ENCODE measurements around the gene ANKLE1.
"Not testable (repeated sequence)": the region's sequence is repeated elsewhere in the genome, so short reads cannot be mapped to it uniquely, and the experiment has no call there.

ANKLE1 gene

GRCh38 chr19:17289489-17289888 is 7.8 kb downstream of the ANKLE1 start:
- Histone ChIP-seq H3K27ac (ENCODE audit: low read depth, low read length) (no peak overlapping the region), H3K9ac (ENCODE audit: low read depth, low read length) (no peak overlapping the region), H3K9me3 (ENCODE audit: insufficient read depth, low read depth, low read length) (no peaks in the 10 kb centered on the region), H3K4me1 (ENCODE audit: insufficient read depth, low read length) (peaks cover 5% of the 10 kb centered on the region; the same call in 1 of the 2 replicates), H3K27me3 (ENCODE audit: insufficient read depth, low read length) (no peaks in the 10 kb centered on the region), H3K4me3 (ENCODE audit: low read length) (no peak overlapping the region), H3K36me3 (ENCODE audit: insufficient read depth, low read length) (0 out of 2 replicates have a peak, but pooled peaks cover 6% of the 10 kb centered on the region)
- WGBS, result 13% methylated on average over 22 of the region's 22 CpGs

GRCh38 chr19:17292301-17293074 is 10.8 kb downstream of the ANKLE1 start:
- Histone ChIP-seq H3K9me3 (ENCODE audit: insufficient read depth, low read depth, low read length) (no peaks in the 10 kb centered on the region), H3K9ac (ENCODE audit: low read depth, low read length) (peak overlapping the region; percentile 86), H3K4me3 (ENCODE audit: low read length) (peak overlapping the region; percentile 73), H3K27ac (ENCODE audit: low read depth, low read length) (peak overlapping the region; percentile 85), H3K36me3 (ENCODE audit: insufficient read depth, low read length) (peaks cover 13% of the 10 kb centered on the region), H3K4me1 (ENCODE audit: insufficient read depth, low read length) (peaks cover 5% of the 10 kb centered on the region; the same call in 1 of the 2 replicates), H3K27me3 (ENCODE audit: insufficient read depth, low read length) (no peaks in the 10 kb centered on the region)
- 2% methylated on average over 46 of the region's 46 CpGs for WGBS

DNA sequence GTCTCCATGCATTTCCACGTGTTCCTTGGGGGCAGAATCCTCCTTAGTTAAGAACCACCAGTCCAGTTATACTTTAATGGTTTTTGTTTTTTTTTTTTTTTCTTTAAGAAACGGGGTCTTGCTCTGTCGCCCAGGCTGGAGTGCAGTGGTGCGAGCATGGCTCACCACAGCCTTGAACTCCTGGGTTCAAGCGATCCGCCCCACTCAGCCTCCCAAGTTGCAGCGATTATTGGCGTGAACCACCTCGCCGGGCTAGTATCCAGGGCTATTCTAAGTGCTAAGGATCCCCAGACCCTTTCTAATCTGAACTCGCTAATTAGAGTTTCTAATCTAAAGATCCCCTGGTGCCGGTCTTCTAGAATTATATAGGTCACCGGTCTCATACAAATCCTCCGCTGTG is 11.9 kb downstream of the ANKLE1 start:
- peaks cover 5% of the 10 kb centered on the region; the same call in 1 of the 2 replicates for H3K4me1 ChIP-seq (ENCODE audit: insufficient read depth, low read length)
- WGBS, result 93% methylated on average over 14 of the region's 14 CpGs
- no peaks in the 10 kb centered on the region for H3K27me3 ChIP-seq (ENCODE audit: insufficient read depth, low read length)
- H3K9me3 ChIP-seq (ENCODE audit: insufficient read depth, low read depth, low read length), result no peaks in the 10 kb centered on the region
- peak overlapping the region; percentile 73 for H3K4me3 ChIP-seq (ENCODE audit: low read length)
- H3K27ac ChIP-seq (ENCODE audit: low read depth, low read length), result no peak overlapping the region
- H3K9ac ChIP-seq (ENCODE audit: low read depth, low read length), result no peak overlapping the region
- peaks cover 21% of the 10 kb centered on the region for H3K36me3 ChIP-seq (ENCODE audit: insufficient read depth, low read length)

DNA sequence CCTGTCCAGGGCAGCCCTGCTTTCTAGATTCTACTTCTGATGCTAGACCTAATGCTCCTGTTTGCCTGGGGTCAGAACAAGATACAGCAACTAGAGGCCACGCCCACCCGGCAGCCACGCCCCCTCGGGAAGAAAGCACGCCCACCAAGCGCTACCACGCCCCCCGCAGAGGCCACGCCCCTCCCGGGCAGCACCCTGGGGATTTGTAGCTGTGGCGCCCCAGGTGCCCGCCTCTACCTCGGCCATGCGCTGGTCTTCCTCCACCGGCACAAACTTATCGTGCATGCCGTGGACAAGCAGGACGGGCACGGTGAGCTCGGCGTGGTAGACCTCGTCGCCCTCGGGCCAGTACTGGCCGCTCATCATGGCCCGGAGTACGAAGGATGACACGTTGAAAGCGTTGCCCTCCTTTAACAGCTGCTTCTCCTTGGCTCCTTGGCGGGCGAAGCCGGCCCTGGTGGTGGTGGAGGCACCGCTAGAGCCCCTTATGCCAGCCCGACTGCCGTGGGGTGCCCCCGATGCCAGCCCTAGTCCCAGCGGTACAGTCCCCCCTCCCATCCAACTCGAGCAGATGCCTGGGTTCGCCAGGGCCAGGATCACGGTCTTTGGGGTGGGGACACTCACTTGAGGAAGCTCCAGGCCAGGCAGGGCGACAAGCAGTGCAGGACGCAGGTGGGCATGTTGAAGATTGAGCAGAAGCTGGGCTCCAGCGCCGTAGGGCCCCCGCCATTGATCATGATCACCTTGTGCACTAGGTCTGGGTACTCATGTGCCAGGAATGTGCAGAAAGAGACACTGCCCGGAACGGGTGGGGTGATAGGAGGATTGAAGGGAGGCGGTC is 12.6 kb downstream of the ANKLE1 start:
- no peaks in the 10 kb centered on the region for H3K9me3 ChIP-seq (ENCODE audit: insufficient read depth, low read depth, low read length)
- 84% methylated on average over 48 of the region's 48 CpGs for WGBS
- peak overlapping the region; percentile 73 for H3K4me3 ChIP-seq (ENCODE audit: low read length)
- no peak overlapping the region for H3K27ac ChIP-seq (ENCODE audit: low read depth, low read length)
- H3K4me1 ChIP-seq (ENCODE audit: insufficient read depth, low read length), result peaks cover 5% of the 10 kb centered on the region; the same call in 1 of the 2 replicates
- no peaks in the 10 kb centered on the region for H3K27me3 ChIP-seq (ENCODE audit: insufficient read depth, low read length)
- peaks cover 21% of the 10 kb centered on the region for H3K36me3 ChIP-seq (ENCODE audit: insufficient read depth, low read length)
- H3K9ac ChIP-seq (ENCODE audit: low read depth, low read length), result no peak overlapping the region

DNA sequence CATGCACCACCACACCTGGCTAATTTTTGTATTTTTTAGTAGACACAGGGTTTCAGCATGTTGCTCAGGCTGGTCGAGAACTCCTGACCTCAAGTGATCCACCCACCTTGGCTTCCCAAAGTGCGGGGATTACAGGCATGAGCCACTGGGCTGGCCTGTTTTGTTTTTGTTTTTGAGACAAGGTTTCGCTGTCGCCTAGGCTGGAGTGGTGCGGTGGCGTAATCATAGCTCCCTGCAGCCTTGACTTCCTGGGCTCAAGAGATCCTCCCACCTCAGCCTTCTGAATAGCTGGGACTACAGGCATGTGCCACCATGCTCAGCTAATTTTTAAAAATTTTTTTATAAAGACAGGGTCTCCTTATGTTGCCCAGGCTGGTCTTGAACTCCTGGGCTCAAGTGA is 13.8 kb downstream of the ANKLE1 start:
- not testable (repeated sequence) for H3K27me3 ChIP-seq (ENCODE audit: insufficient read depth, low read length); H3K4me1 ChIP-seq (ENCODE audit: insufficient read depth, low read length); H3K27ac ChIP-seq (ENCODE audit: low read depth, low read length); H3K9me3 ChIP-seq (ENCODE audit: insufficient read depth, low read depth, low read length); H3K4me3 ChIP-seq (ENCODE audit: low read length); H3K9ac ChIP-seq (ENCODE audit: low read depth, low read length)
- over 99% methylated on average over 6 of the region's 6 CpGs for WGBS
- peaks cover 23% of the 10 kb centered on the region for H3K36me3 ChIP-seq (ENCODE audit: insufficient read depth, low read length)

GRCh38 chr19:17296273-17296672 is 14.6 kb downstream of the ANKLE1 start:
- Histone ChIP-seq H3K36me3 (ENCODE audit: insufficient read depth, low read length) (peaks cover 24% of the 10 kb centered on the region), H3K9ac (ENCODE audit: low read depth, low read length) (no peak overlapping the region), H3K27ac (ENCODE audit: low read depth, low read length) (no peak overlapping the region), H3K9me3 (ENCODE audit: insufficient read depth, low read depth, low read length) (no peaks in the 10 kb centered on the region), H3K4me1 (ENCODE audit: insufficient read depth, low read length) (peaks cover 5% of the 10 kb centered on the region; the same call in 1 of the 2 replicates), H3K27me3 (ENCODE audit: insufficient read depth, low read length) (no peaks in the 10 kb centered on the region), H3K4me3 (ENCODE audit: low read length) (no peak overlapping the region)
- 90% methylated on average over 4 of the region's 4 CpGs for WGBS

GRCh38 chr19:17296976-17297375 is 15.3 kb downstream of the ANKLE1 start:
- H3K27ac ChIP-seq (ENCODE audit: low read depth, low read length), result no peak overlapping the region
- H3K27me3 ChIP-seq (ENCODE audit: insufficient read depth, low read length), result no peaks in the 10 kb centered on the region
- peaks cover 27% of the 10 kb centered on the region for H3K36me3 ChIP-seq (ENCODE audit: insufficient read depth, low read length)
- no peak overlapping the region for H3K4me3 ChIP-seq (ENCODE audit: low read length)
- H3K9me3 ChIP-seq (ENCODE audit: insufficient read depth, low read depth, low read length), result no peaks in the 10 kb centered on the region
- WGBS, result 93% methylated on average over 6 of the region's 6 CpGs
- H3K4me1 ChIP-seq (ENCODE audit: insufficient read depth, low read length), result peaks cover 6% of the 10 kb centered on the region
- H3K9ac ChIP-seq (ENCODE audit: low read depth, low read length), result no peak overlapping the region

- peaks cover 18% of the 10 kb centered on the region for H3K4me1 ChIP-seq (ENCODE audit: insufficient read depth, low read length)
Observed at GRCh38 chr19:17300992-17301619, 19.4 kb downstream of the ANKLE1 start.

DNA sequence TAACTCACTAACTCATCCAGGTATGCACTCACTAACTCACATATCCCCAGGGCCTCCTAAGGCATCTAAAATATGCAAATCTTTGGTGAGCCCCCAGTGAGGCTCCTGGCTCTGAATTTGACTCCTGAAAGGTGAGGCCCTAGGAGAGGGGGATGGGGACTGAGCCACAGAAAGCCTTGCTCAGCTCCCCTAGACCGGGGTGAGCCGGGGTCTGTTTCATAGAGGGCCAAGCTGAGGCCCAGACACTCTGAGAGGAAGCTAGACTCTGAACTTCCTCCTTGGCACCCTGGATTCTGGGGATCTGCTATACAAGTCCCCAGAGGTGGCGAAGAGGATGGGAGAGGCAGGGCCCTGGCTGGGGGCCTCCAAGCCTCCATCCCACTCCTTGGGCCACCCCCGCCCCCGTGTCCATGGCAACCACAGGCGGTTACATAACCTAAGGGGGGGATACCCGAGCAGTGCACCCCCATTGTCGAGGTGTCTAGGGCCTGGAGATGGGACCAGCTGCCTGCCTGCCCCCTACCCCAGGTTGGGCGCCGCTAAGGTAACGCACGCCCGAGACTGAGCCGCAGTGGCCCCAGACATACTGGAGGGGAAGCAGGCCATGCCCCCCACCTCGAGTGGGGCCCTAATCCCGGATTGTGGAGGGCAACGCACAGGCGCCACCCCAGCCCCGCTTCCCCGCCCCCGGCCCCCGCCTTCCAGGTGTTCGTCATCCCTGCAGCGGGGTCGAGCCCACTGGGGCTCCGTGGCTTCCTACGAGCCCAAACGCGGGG is 20.9 kb downstream of the ANKLE1 start:
- 15% methylated on average over 29 of the region's 29 CpGs for WGBS
- Histone ChIP-seq H3K27ac (ENCODE audit: low read depth, low read length) (peak overlapping the region; percentile 42; the same call in 1 of the 2 replicates), H3K27me3 (ENCODE audit: insufficient read depth, low read length) (no peaks in the 10 kb centered on the region), H3K36me3 (ENCODE audit: insufficient read depth, low read length) (peaks cover 14% of the 10 kb centered on the region), H3K4me1 (ENCODE audit: insufficient read depth, low read length) (peaks cover 18% of the 10 kb centered on the region), H3K4me3 (ENCODE audit: low read length) (peak overlapping the region; percentile 62), H3K9ac (ENCODE audit: low read depth, low read length) (peak overlapping the region; percentile 59), H3K9me3 (ENCODE audit: insufficient read depth, low read depth, low read length) (no peaks in the 10 kb centered on the region)

More at GRCh38 chr19:17300992-17301619, 19.4 kb downstream of the ANKLE1 start:
- no peak overlapping the region for H3K9ac ChIP-seq (ENCODE audit: low read depth, low read length)
- H3K27me3 ChIP-seq (ENCODE audit: insufficient read depth, low read length), result no peaks in the 10 kb centered on the region
- peaks cover 22% of the 10 kb centered on the region for H3K36me3 ChIP-seq (ENCODE audit: insufficient read depth, low read length)
- no peaks in the 10 kb centered on the region for H3K9me3 ChIP-seq (ENCODE audit: insufficient read depth, low read depth, low read length)
- WGBS, result 95% methylated on average over 51 of the region's 51 CpGs
- no peak overlapping the region for H3K27ac ChIP-seq (ENCODE audit: low read depth, low read length)
- no peak overlapping the region for H3K4me3 ChIP-seq (ENCODE audit: low read length)

GRCh38 chr19:17303167-17303939 is 21.7 kb downstream of the ANKLE1 start, which contains the start of gene ABHD8:
Gene ABHD8 (minus strand): TSS chr19:17303425. CDS start chr19:17301616, 1,809 bp downstream.
- H3K27me3 ChIP-seq (ENCODE audit: insufficient read depth, low read length), result no peaks in the 10 kb centered on the region
- 2% methylated on average over 52 of the region's 52 CpGs for WGBS
- H3K9me3 ChIP-seq (ENCODE audit: insufficient read depth, low read depth, low read length), result no peaks in the 10 kb centered on the region
- peaks cover 18% of the 10 kb centered on the region for H3K4me1 ChIP-seq (ENCODE audit: insufficient read depth, low read length)
- peak within 1 kb of the TSS; percentile 42; the same call in 1 of the 2 replicates for H3K27ac ChIP-seq (ENCODE audit: low read depth, low read length)
- peak within 1 kb of the TSS; percentile 59 for H3K9ac ChIP-seq (ENCODE audit: low read depth, low read length)
- peaks cover 9% of the 10 kb centered on the region for H3K36me3 ChIP-seq (ENCODE audit: insufficient read depth, low read length)
- H3K4me3 ChIP-seq (ENCODE audit: low read length), result peak within 1 kb of the TSS; percentile 62
